VCaP (cell line): ENCODE measurements around the gene GTF2F2.
"Not testable (repeated sequence)": the region's sequence is repeated elsewhere in the genome, so short reads cannot be mapped to it uniquely, and the experiment has no call there.

ENCODE experiments used
- H3K27ac ChIP-seq: fragments of 450-650 bp; 2 replicates; pipeline ENCODE4 v1.5.1; 2017
- CTCF ChIP-seq: fragments of 450-650 bp; conservative IDR thresholded peaks from 2 replicates; pipeline ENCODE4 v1.5.1; 2017; ENCODE audit warnings: mild to moderate bottlenecking, moderate library complexity

GTF2F2 gene

GRCh38 chr13:45240143-45240542, 119.8 kb downstream of the GTF2F2 start:
- peak overlapping the region; percentile 63 for H3K27ac ChIP-seq
- TF ChIP-seq CTCF: no peak

GRCh38 chr13:45242070-45242469, 121.8 kb downstream of the GTF2F2 start:
- H3K27ac ChIP-seq: peak overlapping the region; percentile 63
- no peak for TF ChIP-seq CTCF

- H3K27ac ChIP-seq: peak overlapping the region; percentile 63
- no peak for TF ChIP-seq CTCF
Observed at GRCh38 chr13:45242524-45242923, 122.2 kb downstream of the GTF2F2 start.

- TF ChIP-seq CTCF: no peak
- H3K27ac ChIP-seq: peak overlapping the region; percentile 63
Observed at GRCh38 chr13:45243077-45243476, 122.8 kb downstream of the GTF2F2 start.

GRCh38 chr13:45244736-45245135, 124.4 kb downstream of the GTF2F2 start:
- H3K27ac ChIP-seq: not testable (repeated sequence)

- H3K27ac ChIP-seq: no peak overlapping the region
- TF ChIP-seq CTCF: no peak
Observed at GRCh38 chr13:45249662-45250061, 129.4 kb downstream of the GTF2F2 start.

GRCh38 chr13:45254396-45254795, 134.1 kb downstream of the GTF2F2 start:
- H3K27ac ChIP-seq: no peak overlapping the region
- TF ChIP-seq CTCF: no peak

GRCh38 chr13:45255247-45255987, 135.1 kb downstream of the GTF2F2 start:
- TF ChIP-seq CTCF: no peak
- H3K27ac ChIP-seq: no peak overlapping the region
